GM12878 (cell line): ENCODE results near the gene GPC5. TPM values are rescaled to one million over a fixed set of nuclear protein-coding genes. Genes with fewer than 3 reads are reported as not detected.

Experiments
- ATAC-seq: fragments of 200-7000 bp; cut with Tn5 transposase; 3 replicates; pipeline ENCODE4 v1.9.1; 2020; ENCODE audit warnings: mild to moderate bottlenecking, moderate library complexity
- BruUV-seq: library from RNA; stranded (reverse); fragments of 400-500 nt; replicated peaks from 2 replicates; lab custom pipeline; 2021; lab: Mats Ljungman, UMichigan
- CTCF ChIA-PET: fragments of 300-600 bp; sonication (Branson Sonifier 250); formaldehyde crosslinking; extraction: SDS; loops from one replicate; lab custom pipeline; 2021; ENCODE audit warnings: inconsistent platforms; lab: Yijun Ruan, JAX
- POLR2A ChIA-PET: fragments of 350-600 bp; formaldehyde crosslinking; extraction: SDS; loops from one replicate; lab custom pipeline; 2021; ENCODE audit warnings: inconsistent platforms; lab: Charles Lee
- RAD21 ChIA-PET: fragments of 300-600 bp; sonication (Branson Sonifier 250); formaldehyde crosslinking; loops from one replicate; lab custom pipeline; 2023; ENCODE audit warnings: antibody characterized with exemption; ENCODE audit not compliant: unreplicated experiment; lab: Charles Lee
- SMC1A ChIA-PET: fragments of 300-600 bp; sonication (Branson Sonifier 250); formaldehyde crosslinking; loops from one replicate; lab custom pipeline; 2023; ENCODE audit not compliant: unreplicated experiment, uncharacterized antibody; lab: Charles Lee
- DNase-seq: peaks from one replicate; pipeline ENCODE4 v3.0.0-alpha.2; 2011; ENCODE audit warnings: low read depth, low spot score
- FAIRE-seq: peaks from 3 replicates; lab custom pipeline; 2011; peaks lifted over from hg19 to GRCh38; lab: Jason Lieb, UNC
- H2AFZ ChIP-seq: 2 replicates; pipeline ENCODE4 v1.6.0; 2011; ENCODE audit warnings: low read depth, low read length, control low read depth; ENCODE audit not compliant: control insufficient read depth
- H3K27ac ChIP-seq: 2 replicates; pipeline ENCODE4 v1.5.1; 2011; ENCODE audit warnings: control low read depth; ENCODE audit not compliant: control insufficient read depth, insufficient read depth
- H3K27me3 ChIP-seq, 2 experiments: replicated peaks in 1 of 2; 2 replicates each; pipeline versions ENCODE4 v1.6.0 to v1.6.1; 2011; ENCODE audit warnings: low read length in 1 of 2; ENCODE audit not compliant: control insufficient read depth in 2 of 2, insufficient read depth in 2 of 2
- H3K36me3 ChIP-seq, 2 experiments: 2 replicates each; pipeline ENCODE4 v1.5.1; 2011; ENCODE audit warnings: low read length in 1 of 2; ENCODE audit not compliant: control insufficient read depth in 2 of 2, insufficient read depth in 2 of 2
- H3K4me1 ChIP-seq: 2 replicates; pipeline ENCODE4 v1.6.1; 2011; ENCODE audit warnings: mild to moderate bottlenecking, low read length, moderate library complexity, mixed read lengths; ENCODE audit not compliant: control insufficient read depth, insufficient read depth
- H3K4me2 ChIP-seq: 2 replicates; pipeline ENCODE4 v1.6.0; 2011; ENCODE audit warnings: control low read depth; ENCODE audit not compliant: control insufficient read depth, insufficient read depth
- H3K4me3 ChIP-seq: fragments of 200-600 bp; sonication (generic); 2 replicates; pipeline ENCODE4 v1.5.1; 2016
- H3K79me2 ChIP-seq: 2 replicates; pipeline ENCODE4 v1.6.0; 2011; ENCODE audit warnings: low read length; ENCODE audit not compliant: control insufficient read depth, insufficient read depth
- H3K9ac ChIP-seq: 2 replicates; pipeline ENCODE4 v1.8.0; 2011; ENCODE audit warnings: low read length, control low read depth, mixed read lengths; ENCODE audit not compliant: control insufficient read depth, insufficient read depth
- H3K9me3 ChIP-seq: replicated peaks from 3 replicates; pipeline ENCODE4 v1.5.1; 2011; ENCODE audit warnings: mild to moderate bottlenecking, low read length; ENCODE audit not compliant: control insufficient read depth, insufficient read depth
- H4K20me1 ChIP-seq: 2 replicates; pipeline ENCODE4 v1.6.0; 2011; ENCODE audit not compliant: control insufficient read depth, insufficient read depth
- ATF7 ChIP-seq: fragments of 450-650 bp; IDR thresholded peaks from 2 replicates; pipeline ENCODE4 v1.6.1; 2016; ENCODE audit warnings: low read depth, mild to moderate bottlenecking
- CHD4 ChIP-seq: fragments of 200-600 bp; sonication (generic); IDR thresholded peaks from 2 replicates; pipeline ENCODE4 v1.6.1; 2016; ENCODE audit warnings: mild to moderate bottlenecking
- EZH2 ChIP-seq: IDR thresholded peaks from 2 replicates; pipeline ENCODE4 v1.6.1; 2012; ENCODE audit warnings: low read depth, mild to moderate bottlenecking, control low read depth, inconsistent platforms, low read length, borderline replicate concordance; ENCODE audit not compliant: control insufficient read depth
- MYC ChIP-seq: IDR thresholded peaks from 2 replicates; pipeline ENCODE4 v1.6.1; 2011; ENCODE audit warnings: mild to moderate bottlenecking, low read length, moderate library complexity, inconsistent platforms; ENCODE audit not compliant: insufficient read depth, insufficient replicate concordance, insufficient read length, severe bottlenecking
- NR2C1 ChIP-seq: fragments of 450-650 bp; IDR thresholded peaks from 2 replicates; pipeline ENCODE4 v1.6.1; 2017; ENCODE audit warnings: antibody characterized with exemption, mild to moderate bottlenecking, moderate library complexity
- SMC3 ChIP-seq: IDR thresholded peaks from 2 replicates; pipeline ENCODE4 v1.6.1; 2011; ENCODE audit warnings: low read length, improper control_type of control experiment, borderline replicate concordance
- STAT1 ChIP-seq: fragments of 450-650 bp; conservative IDR thresholded peaks from 2 replicates; pipeline ENCODE4 v1.6.1; 2014; ENCODE audit warnings: antibody characterized with exemption, mild to moderate bottlenecking
- STAT3 ChIP-seq: IDR thresholded peaks from 2 replicates; pipeline ENCODE4 v1.6.1; 2011; ENCODE audit warnings: low read depth, low read length, improper control_type of control experiment
- TCF3 ChIP-seq: IDR thresholded peaks from 2 replicates; pipeline ENCODE4 v1.6.1; 2012; ENCODE audit warnings: low read depth, mild to moderate bottlenecking, low read length, borderline replicate concordance; ENCODE audit not compliant: insufficient read depth
- USF1 ChIP-seq: IDR thresholded peaks from 2 replicates; pipeline ENCODE4 v1.6.1; 2011; ENCODE audit warnings: borderline replicate concordance, low read depth, mild to moderate bottlenecking, moderate library complexity, mixed read lengths, low read length; ENCODE audit not compliant: insufficient read depth; ENCODE audit errors: extremely low read length
- ZSCAN29 ChIP-seq: fragments of 450-650 bp; IDR thresholded peaks from 2 replicates; pipeline ENCODE4 v1.6.1; 2017; ENCODE audit warnings: mild to moderate bottlenecking, moderate library complexity
- in situ Hi-C: fragments of 300-500 bp; cut with MboI; formaldehyde crosslinking; loops from 9 replicates; pipeline ENCODE4 v1.14.3; 2018; ENCODE audit warnings: mixed read lengths
- intact Hi-C: fragments of 100-400 bp; cut with micrococcal nuclease; formaldehyde crosslinking; loops from one replicate; pipeline ENCODE4 v1.14.2; 2022; ENCODE audit not compliant: unreplicated experiment
- polyA plus RNA-seq, 11 experiments: library from polyadenylated mRNA; depleted of rRNA in 4 of 11; unstranded in 6 of 11; stranded (reverse) in 5 of 11; fragments of >200 nt; fragmentation: Nextera tagmentation in 4 of 11; fragmentation: Illumina TruSeq in 1 of 11; extraction: Ambion mirVana in 4 of 11; extraction: Trizol in 1 of 11; gene quantifications; 1 replicate in 1 of 11; 2 replicates in 10 of 11; pipeline versions ENCODE4 v1.2.1 to v1.2.3, GENCODE V29; 2011 to 2016; ENCODE audit warnings: inconsistent platforms in 2 of 11, missing spikeins in 2 of 11, low read depth in 1 of 11
- total RNA-seq, 4 experiments: library from RNA; depleted of rRNA in 3 of 4; stranded (reverse); fragments of >200 nt in 3 of 4; fragmentation: Illumina TruSeq in 1 of 4; extraction: Trizol in 1 of 4; gene quantifications; 2 replicates each; pipeline versions ENCODE4 v1.2.1 to v1.2.3, GENCODE V29; 2013 to 2021

GPC5 gene
- total and polyA plus RNA-seq, 10 of the 15 experiments (the other 5 are each of a cell fraction or from before 2014, with no cell fraction given), result 0.05 to 0.87 (median 0.44) TPM; not detected in 1

DNA sequence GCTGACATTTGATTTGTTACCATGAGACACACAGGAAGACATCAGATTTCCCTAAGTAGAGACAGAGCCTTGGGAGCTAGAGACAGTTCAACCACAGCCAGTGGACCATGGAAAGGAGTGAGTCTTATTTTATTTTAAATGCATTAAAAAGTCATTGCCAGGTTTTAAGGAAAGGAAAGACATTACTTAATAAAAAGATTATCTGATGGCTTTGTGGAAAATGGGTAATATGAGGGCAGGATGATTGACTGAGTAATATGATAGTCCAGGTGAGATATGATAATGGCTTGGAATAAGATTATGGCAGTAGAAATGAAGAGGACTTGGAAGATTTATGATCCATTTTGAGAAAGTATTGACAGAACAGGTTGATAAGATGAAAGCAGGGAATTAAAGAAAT, 580.1 kb downstream of the GPC5 start:
- Histone ChIP-seq H3K9me3 (no peaks in the 10 kb centered on the region; the same call in 2 of the 3 replicates), H3K36me3 (no peaks in the 10 kb centered on the region), H3K9ac (no peak overlapping the region), H3K79me2 (no peaks in the 10 kb centered on the region), H3K4me1 (no peaks in the 10 kb centered on the region), H3K27ac (no peak overlapping the region), H2AFZ (no peak overlapping the region), H3K27me3 (no peaks in the 10 kb centered on the region), H4K20me1 (no peaks in the 10 kb centered on the region), H3K4me3 (no peak overlapping the region), H3K4me2 (no peak overlapping the region)
- intact Hi-C loops, result no loop called here
- ChIA-PET SMC1A (interaction anchor here (0.6 kb wide), 1 partner anchor 1195 kb away, joined by 3 read pairs; no protein-coding TSS in a partner anchor), RAD21 (no interaction called here), CTCF (no interaction called here), POLR2A (interaction anchor here (0.6 kb wide), 1 partner anchor 13 kb away, joined by 3 read pairs; no protein-coding TSS in a partner anchor)
- BruUV-seq, result no TSS peak
- no peak for ATAC-seq
- no peak for DNase-seq
- no peak for FAIRE-seq
- in situ Hi-C loops, result no loop called here
- TF ChIP-seq STAT3 (no peak), ZSCAN29 (no peak), STAT1 (no peak), MYC (no peak), USF1 (no peak), EZH2 (no peak), TCF3 (no peak), CHD4 (no peak), ATF7 (no peak), SMC3 (no peak), NR2C1 (no peak)
- TF ChIP-seq, all 136 proteins: peak for 0
